NT2/D1 (cell line): ENCODE results near the gene FHOD3.

Experiments
- DNase-seq: peaks from one replicate; pipeline ENCODE4 v3.0.0-alpha.2; 2011; ENCODE audit warnings: low read depth, low spot score
- H3K27me3 ChIP-seq: 2 replicates; pipeline ENCODE4 v1.6.0; 2011; ENCODE audit warnings: mild to moderate bottlenecking; ENCODE audit not compliant: insufficient read length, insufficient read depth
- H3K36me3 ChIP-seq: 2 replicates; pipeline ENCODE4 v1.6.1; 2011; ENCODE audit warnings: mild to moderate bottlenecking, low read length, mixed read lengths; ENCODE audit not compliant: insufficient read depth, insufficient read length
- H3K4me1 ChIP-seq: 2 replicates; pipeline ENCODE4 v1.5.1; 2011; ENCODE audit not compliant: insufficient read depth, insufficient read length
- H3K4me3 ChIP-seq: 2 replicates; pipeline ENCODE4 v1.5.1; 2011; ENCODE audit warnings: low read depth; ENCODE audit not compliant: insufficient read length
- H3K9ac ChIP-seq: 2 replicates; pipeline ENCODE4 v1.6.0; 2011; ENCODE audit warnings: low read depth; ENCODE audit not compliant: insufficient read length
- H3K9me3 ChIP-seq: 2 replicates; pipeline ENCODE4 v1.5.1; 2011; ENCODE audit warnings: mild to moderate bottlenecking, low read length; ENCODE audit not compliant: insufficient read depth
- SUZ12 ChIP-seq: IDR thresholded peaks from 2 replicates; pipeline ENCODE4 v1.6.1; 2011; ENCODE audit not compliant: insufficient read length, insufficient read depth; ENCODE audit errors: extremely low read depth
- YY1 ChIP-seq: IDR thresholded peaks from 2 replicates; pipeline ENCODE4 v1.6.1; 2011; ENCODE audit not compliant: insufficient read length, insufficient read depth
- ZNF274 ChIP-seq: IDR thresholded peaks from 2 replicates; pipeline ENCODE4 v1.6.1; 2011; ENCODE audit warnings: mild to moderate bottlenecking, low read depth, low read length

FHOD3 gene

DNA sequence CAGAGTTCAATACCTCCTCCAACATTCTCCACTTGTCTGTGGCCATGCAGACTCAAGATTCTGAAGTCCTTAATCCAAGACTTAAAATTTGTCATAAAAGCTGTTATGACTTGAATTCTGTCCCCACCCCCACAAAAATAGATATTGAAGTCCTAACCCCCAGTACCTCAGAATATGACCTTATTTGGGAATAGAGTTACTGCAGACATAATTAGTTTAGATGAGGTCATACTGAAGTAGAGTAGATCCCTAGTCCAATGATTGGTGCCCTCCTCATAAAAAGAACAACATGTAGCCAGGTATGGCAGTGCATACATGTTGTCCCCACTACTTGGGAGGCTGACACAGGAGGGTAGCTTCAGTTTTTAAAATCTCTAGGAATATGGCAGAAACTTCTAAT lies 522.1 kb downstream of the FHOD3 start:
- TF ChIP-seq ZNF274 (no peak), SUZ12 (no peak), YY1 (no peak)
- no peak overlapping the region for H3K4me3 ChIP-seq
- no peaks in the 10 kb centered on the region for H3K4me1 ChIP-seq
- no peaks in the 10 kb centered on the region for H3K9me3 ChIP-seq
- H3K36me3 ChIP-seq = peaks cover 63% of the 10 kb centered on the region
- no peaks in the 10 kb centered on the region for H3K27me3 ChIP-seq
- no peak overlapping the region for H3K9ac ChIP-seq
- no peak for DNase-seq

DNA sequence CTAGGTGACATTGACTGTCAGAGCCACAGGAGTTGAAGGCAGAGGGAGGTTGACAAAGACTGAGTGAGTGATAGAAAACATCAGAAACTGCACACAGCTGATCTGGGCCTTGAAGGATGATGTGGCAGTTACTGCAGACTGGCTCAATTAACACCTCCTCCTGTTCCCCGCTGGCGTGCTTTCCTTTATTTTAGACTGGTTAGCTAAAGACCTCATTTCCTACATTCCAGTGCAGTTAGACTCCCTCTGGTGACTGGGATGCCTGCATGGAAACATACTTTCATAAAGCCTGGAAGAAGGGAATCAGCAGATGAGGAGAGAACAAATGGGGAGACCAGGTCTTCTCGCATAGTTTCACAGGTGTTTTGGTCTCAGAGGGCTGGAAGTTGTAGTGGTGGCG lies 524.2 kb downstream of the FHOD3 start:
- no peak overlapping the region for H3K4me3 ChIP-seq
- no peaks in the 10 kb centered on the region for H3K27me3 ChIP-seq
- H3K4me1 ChIP-seq = no peaks in the 10 kb centered on the region
- peaks cover 54% of the 10 kb centered on the region for H3K36me3 ChIP-seq
- H3K9ac ChIP-seq = no peak overlapping the region
- H3K9me3 ChIP-seq = no peaks in the 10 kb centered on the region
- no peak for DNase-seq
- TF ChIP-seq YY1 = no peak
- no peak for TF ChIP-seq ZNF274
- TF ChIP-seq SUZ12 = no peak

DNA sequence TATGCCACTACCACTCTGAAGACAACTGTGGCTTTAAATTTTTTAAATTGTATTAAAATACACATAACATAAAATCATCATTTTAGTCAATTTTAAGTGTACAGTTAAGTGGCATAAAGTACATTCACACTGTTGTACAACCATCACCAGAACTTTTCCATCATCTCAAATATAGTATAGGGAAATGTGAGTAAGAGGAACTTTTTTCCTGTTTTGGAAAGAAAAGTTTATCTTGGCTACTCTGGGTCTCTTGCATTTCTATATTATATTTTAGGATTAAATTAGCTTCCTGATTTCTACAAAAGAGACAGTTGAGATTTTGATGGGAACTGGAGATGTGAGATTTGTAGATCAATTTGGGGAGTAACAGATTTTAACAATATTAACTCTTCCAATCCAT lies 528.0 kb downstream of the FHOD3 start:
- TF ChIP-seq ZNF274 = no peak
- TF ChIP-seq YY1 = no peak
- no peak for TF ChIP-seq SUZ12
- Histone ChIP-seq H3K9ac (no peak overlapping the region), H3K27me3 (no peaks in the 10 kb centered on the region), H3K9me3 (no peaks in the 10 kb centered on the region), H3K36me3 (peaks cover 33% of the 10 kb centered on the region), H3K4me1 (no peaks in the 10 kb centered on the region), H3K4me3 (no peak overlapping the region)
- DNase-seq = no peak

DNA sequence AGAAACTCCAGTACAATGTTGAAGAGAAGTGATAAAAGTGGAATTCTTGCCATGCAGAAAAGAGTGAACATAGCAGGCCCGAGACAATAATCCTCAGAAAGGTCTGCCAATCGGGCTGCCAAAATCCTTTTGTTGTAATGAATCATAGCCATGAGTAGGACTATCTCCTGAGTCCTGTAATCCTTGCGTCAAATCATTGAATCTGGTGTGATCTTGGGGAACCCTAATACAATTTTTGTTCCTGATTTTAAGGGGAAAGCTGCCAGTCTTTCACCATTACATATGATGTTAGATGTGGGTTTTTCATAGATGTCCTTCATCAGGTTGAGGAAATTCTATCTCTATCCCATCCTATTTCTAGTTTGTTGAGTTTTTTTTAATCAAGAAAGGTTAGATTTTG lies 529.0 kb downstream of the FHOD3 start:
- H3K4me3 ChIP-seq = no peak overlapping the region
- H3K27me3 ChIP-seq = no peaks in the 10 kb centered on the region
- H3K9ac ChIP-seq = no peak overlapping the region
- no peaks in the 10 kb centered on the region for H3K9me3 ChIP-seq
- H3K4me1 ChIP-seq = no peaks in the 10 kb centered on the region
- no peak for DNase-seq
- TF ChIP-seq ZNF274 = no peak
- no peak for TF ChIP-seq YY1
- TF ChIP-seq SUZ12 = no peak
- H3K36me3 ChIP-seq = peaks cover 22% of the 10 kb centered on the region

DNA sequence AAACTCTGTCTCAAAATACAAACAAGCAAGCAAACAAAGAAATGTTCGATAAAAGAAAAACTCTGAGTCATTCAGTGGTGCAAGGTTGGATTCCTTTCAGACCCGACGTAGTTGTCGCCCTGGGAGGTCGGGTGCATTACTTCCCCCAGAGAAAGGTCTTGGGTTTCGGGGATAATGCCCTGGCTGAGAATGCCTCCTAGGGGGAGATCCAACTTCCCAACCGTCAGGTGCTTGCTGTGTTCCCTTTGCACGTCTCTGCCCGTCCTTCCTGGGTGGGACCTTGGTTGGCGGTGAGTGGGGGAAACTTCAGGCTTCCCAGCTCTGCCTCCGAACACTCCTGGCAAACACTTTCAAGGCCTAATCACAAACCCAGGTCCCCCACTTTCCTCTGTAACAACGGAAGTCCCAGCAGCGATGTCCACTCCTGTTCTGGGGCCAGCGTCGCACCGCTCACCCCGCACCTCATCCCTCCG lies 530.7 kb downstream of the FHOD3 start:
- TF ChIP-seq ZNF274 (no peak), YY1 (no peak), SUZ12 (no peak)
- no peaks in the 10 kb centered on the region for H3K9me3 ChIP-seq
- H3K9ac ChIP-seq = peak overlapping the region; percentile 95
- H3K4me3 ChIP-seq = peak overlapping the region; percentile 92
- H3K36me3 ChIP-seq = peaks cover 13% of the 10 kb centered on the region
- no peaks in the 10 kb centered on the region for H3K4me1 ChIP-seq
- H3K27me3 ChIP-seq = no peaks in the 10 kb centered on the region
- no peak for DNase-seq

DNA sequence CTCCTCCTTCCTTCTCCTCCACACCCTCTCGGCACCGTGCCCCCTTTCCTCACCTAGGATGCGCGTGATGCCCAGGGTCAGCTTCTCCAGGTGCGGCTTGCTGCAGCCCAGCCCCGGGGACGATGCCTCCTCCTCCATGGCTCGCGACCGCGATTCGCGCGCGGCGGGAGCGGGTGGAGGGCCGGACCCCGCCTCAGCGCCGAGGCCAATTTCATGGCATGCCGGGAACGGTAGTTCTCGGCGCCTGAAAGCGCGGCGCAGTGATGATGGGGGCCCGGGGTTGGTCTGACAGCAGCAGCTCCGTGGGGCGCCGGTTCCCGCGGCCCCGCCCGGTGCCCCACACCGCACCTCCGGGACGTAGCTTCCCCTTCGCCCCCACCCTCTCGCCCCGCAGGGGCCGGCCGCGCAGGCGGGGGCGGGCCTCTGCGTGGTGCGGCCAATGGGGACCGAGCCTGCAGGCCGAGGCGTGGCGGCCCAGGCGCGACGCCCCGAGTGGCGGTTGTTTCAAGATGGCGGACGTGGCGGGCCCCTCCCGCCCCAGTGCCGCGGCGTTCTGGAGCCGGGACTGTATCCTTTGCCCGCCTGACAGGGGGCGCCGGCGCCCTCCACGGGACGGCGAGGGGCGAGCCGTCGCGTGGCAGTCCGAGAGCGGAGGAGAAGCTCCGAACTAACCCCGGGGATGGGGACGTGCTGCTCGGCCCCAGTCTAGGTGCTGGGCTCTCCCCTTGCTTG lies 531.3 kb downstream of the FHOD3 start, which contains the start of the genes KIAA1328 and TPGS2:
KIAA1328 (plus strand) TSS at position 498 of the 732 bp plus-strand sequence; CDS start at position 510, 12 bp downstream.
TPGS2 (minus strand) TSS at position 373 of the 732 bp plus-strand sequence; CDS start at position 138, 235 bp downstream.
- Histone ChIP-seq H3K36me3 (peaks cover 9% of the 10 kb centered on the region), H3K9me3 (no peaks in the 10 kb centered on the region), H3K9ac (peak within 1 kb of the TSS; percentile 95), H3K4me1 (no peaks in the 10 kb centered on the region), H3K4me3 (peak within 1 kb of the TSS; percentile 92), H3K27me3 (no peaks in the 10 kb centered on the region)
- DNase-seq = peak; percentile 63
- TF ChIP-seq SUZ12 = no peak
- no peak for TF ChIP-seq YY1
- TF ChIP-seq ZNF274 = no peak
